ENCODE results near the gene C1R.

DNA sequence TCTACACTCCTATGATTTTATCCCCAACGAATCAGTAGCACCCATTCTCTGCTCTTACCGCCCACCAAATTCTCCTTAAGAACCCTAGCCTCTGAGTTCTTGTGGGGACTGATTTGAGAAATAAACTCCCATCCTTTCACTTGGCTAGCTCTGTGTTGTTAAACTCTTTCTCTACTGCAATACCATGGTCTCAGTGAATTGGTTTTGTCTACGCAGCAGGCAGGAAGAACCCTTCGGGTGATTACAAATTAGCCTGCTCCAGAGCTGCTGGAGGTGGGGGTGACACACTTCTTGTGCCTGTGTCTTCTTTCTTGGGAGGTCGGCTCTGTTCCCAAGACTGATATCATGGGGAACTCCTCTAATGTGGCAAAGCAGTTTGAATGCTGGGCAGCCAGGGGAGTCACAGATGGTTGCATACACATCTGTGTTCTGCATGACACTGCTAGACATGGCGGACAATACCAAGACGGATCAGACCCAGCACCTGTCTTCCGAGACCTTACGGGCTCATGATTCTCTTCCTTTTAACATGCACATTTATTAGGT lies 33.3 kb downstream of the C1R start:
- TF ChIP-seq, protein P1, sequence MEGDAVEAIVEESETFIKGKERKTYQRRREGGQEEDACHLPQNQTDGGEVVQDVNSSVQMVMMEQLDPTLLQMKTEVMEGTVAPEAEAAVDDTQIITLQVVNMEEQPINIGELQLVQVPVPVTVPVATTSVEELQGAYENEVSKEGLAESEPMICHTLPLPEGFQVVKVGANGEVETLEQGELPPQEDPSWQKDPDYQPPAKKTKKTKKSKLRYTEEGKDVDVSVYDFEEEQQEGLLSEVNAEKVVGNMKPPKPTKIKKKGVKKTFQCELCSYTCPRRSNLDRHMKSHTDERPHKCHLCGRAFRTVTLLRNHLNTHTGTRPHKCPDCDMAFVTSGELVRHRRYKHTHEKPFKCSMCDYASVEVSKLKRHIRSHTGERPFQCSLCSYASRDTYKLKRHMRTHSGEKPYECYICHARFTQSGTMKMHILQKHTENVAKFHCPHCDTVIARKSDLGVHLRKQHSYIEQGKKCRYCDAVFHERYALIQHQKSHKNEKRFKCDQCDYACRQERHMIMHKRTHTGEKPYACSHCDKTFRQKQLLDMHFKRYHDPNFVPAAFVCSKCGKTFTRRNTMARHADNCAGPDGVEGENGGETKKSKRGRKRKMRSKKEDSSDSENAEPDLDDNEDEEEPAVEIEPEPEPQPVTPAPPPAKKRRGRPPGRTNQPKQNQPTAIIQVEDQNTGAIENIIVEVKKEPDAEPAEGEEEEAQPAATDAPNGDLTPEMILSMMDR (conservative IDR thresholded peaks at IDR 0.05 in 1 of 2, IDR thresholded peaks at IDR 0.05 in 1 of 2; ENCODE audit: extremely low read depth in 1 of 2, insufficient read depth in 1 of 2, low read depth in 1 of 2, low read length in 2 of 2): no peak
- no peak for TF ChIP-seq EZH2 (IDR thresholded peaks at IDR 0.05; ENCODE audit: borderline replicate concordance, low read length)

Measured in mammary epithelial cell (primary cell).